Neural cell (in vitro differentiated cells): ENCODE data around the gene GDI1. TPM values are rescaled to one million over a fixed set of nuclear protein-coding genes. Genes with fewer than 3 reads are reported as not detected.

Experiments
- H2AFZ ChIP-seq: fragments of 200-600, 300-800 bp; sonication (generic), shearing (Covaris generic); 2 replicates; pipeline ENCODE4 v1.6.0; 2014; ENCODE audit warnings: low read depth, mild to moderate bottlenecking, antibody characterized with exemption, low read length, moderate library complexity
- H3F3A ChIP-seq: fragments of 200-600 bp; shearing (Covaris generic); 2 replicates; pipeline ENCODE4 v1.6.1; 2016; ENCODE audit warnings: mild to moderate bottlenecking, moderate library complexity, mixed read lengths, antibody characterized with exemption, low read length; ENCODE audit not compliant: insufficient read depth, poor library complexity, severe bottlenecking
- H3K27ac ChIP-seq: fragments of 200-600, 300-800 bp; sonication (generic), shearing (Covaris generic); 2 replicates; pipeline ENCODE4 v1.5.1; 2014; ENCODE audit warnings: mild to moderate bottlenecking, low read length, moderate library complexity
- H3K27me3 ChIP-seq: fragments of 300-800, 200-600 bp; sonication (generic), shearing (Covaris generic); 2 replicates; pipeline ENCODE4 v1.6.0; 2014; ENCODE audit warnings: mild to moderate bottlenecking, low read depth, low read length, moderate library complexity; ENCODE audit not compliant: insufficient read depth
- H3K36me3 ChIP-seq: fragments of 300-800, 200-600 bp; sonication (generic), shearing (Covaris generic); 2 replicates; pipeline ENCODE4 v1.5.1; 2014; ENCODE audit warnings: mild to moderate bottlenecking, antibody characterized with exemption, low read length, moderate library complexity; ENCODE audit not compliant: insufficient read depth
- H3K4me2 ChIP-seq: fragments of 300-800, 200-600 bp; sonication (generic), shearing (Covaris generic); 2 replicates; pipeline ENCODE4 v1.6.0; 2014; ENCODE audit warnings: mild to moderate bottlenecking, low read length
- H3K4me3 ChIP-seq: fragments of 300-800, 200-600 bp; sonication (generic), shearing (Covaris generic); 2 replicates; pipeline ENCODE4 v1.5.1; 2014; ENCODE audit warnings: mild to moderate bottlenecking, low read length, moderate library complexity
- H3K79me2 ChIP-seq: fragments of 200-600 bp; shearing (Covaris generic); replicated peaks from 2 replicates; pipeline ENCODE4 v1.6.0; 2014; ENCODE audit warnings: mild to moderate bottlenecking, low read length, moderate library complexity; ENCODE audit not compliant: insufficient read depth
- H3K9ac ChIP-seq: fragments of 300-800, 200-600 bp; sonication (generic), shearing (Covaris generic); 2 replicates; pipeline ENCODE4 v1.6.1; 2016; ENCODE audit warnings: mild to moderate bottlenecking, low read length, mixed read lengths
- H3K9me2 ChIP-seq: fragments of 200-600 bp; shearing (Covaris generic); 2 replicates; pipeline ENCODE4 v1.6.1; 2016; ENCODE audit warnings: mild to moderate bottlenecking, low read length, mixed read lengths; ENCODE audit not compliant: insufficient read depth
- H3K9me3 ChIP-seq: fragments of 200-600, 300-800 bp; sonication (generic), shearing (Covaris generic); 2 replicates; pipeline ENCODE4 v1.6.1; 2016; ENCODE audit warnings: mild to moderate bottlenecking, mixed run types, low read length, moderate library complexity, mixed read lengths
- H4K20me1 ChIP-seq: fragments of 200-600 bp; shearing (Covaris generic); 2 replicates; pipeline ENCODE4 v1.6.1; 2016; ENCODE audit warnings: mild to moderate bottlenecking, mixed run types; ENCODE audit not compliant: insufficient read depth
- EP300 ChIP-seq: fragments of 450-650 bp; conservative IDR thresholded peaks from 2 replicates; pipeline ENCODE4 v1.6.1; 2014; ENCODE audit warnings: antibody characterized with exemption, mild to moderate bottlenecking, moderate library complexity; ENCODE audit not compliant: poor library complexity, severe bottlenecking
- EZH2 ChIP-seq: fragments of 200-600, 300-800 bp; shearing (Covaris generic), sonication (generic); IDR thresholded peaks from 2 replicates; pipeline ENCODE4 v1.6.1; 2014; ENCODE audit warnings: antibody characterized with exemption, low read length, borderline replicate concordance, mild to moderate bottlenecking; ENCODE audit not compliant: insufficient read depth, poor library complexity, severe bottlenecking
- MXI1 ChIP-seq: fragments of 450-650 bp; conservative IDR thresholded peaks from 2 replicates; pipeline ENCODE4 v1.6.1; 2014; ENCODE audit warnings: antibody characterized with exemption, mild to moderate bottlenecking; ENCODE audit not compliant: poor library complexity, severe bottlenecking
- POLR2AphosphoS5 ChIP-seq: IDR thresholded peaks from 2 replicates; pipeline ENCODE4 v1.6.1; 2012
- RAD21 ChIP-seq: fragments of 450-650 bp; conservative IDR thresholded peaks from 2 replicates; pipeline ENCODE4 v1.6.1; 2014; ENCODE audit warnings: antibody characterized with exemption, mild to moderate bottlenecking, moderate library complexity
- SMC3 ChIP-seq: fragments of 450-650 bp; conservative IDR thresholded peaks from 2 replicates; pipeline ENCODE4 v1.6.1; 2014; ENCODE audit warnings: antibody characterized with exemption, mild to moderate bottlenecking, moderate library complexity; ENCODE audit not compliant: poor library complexity
- TAF1 ChIP-seq: IDR thresholded peaks from 2 replicates; pipeline ENCODE4 v1.6.1; 2012; ENCODE audit warnings: low read depth
- polyA plus RNA-seq: library from polyadenylated mRNA; depleted of rRNA; stranded (reverse); fragments of >200 nt; gene quantifications from 2 replicates; pipeline ENCODE4 v1.2.3, GENCODE V29; 2014
- TF ChIP-seq, protein P1 (sequence below): IDR thresholded peaks from 2 replicates; pipeline ENCODE4 v1.6.1; 2012; ENCODE audit warnings: borderline replicate concordance
- TF ChIP-seq, protein P2 (sequence below): fragments of 450-650 bp; IDR thresholded peaks from 2 replicates; pipeline ENCODE4 v1.5.1; 2014; ENCODE audit warnings: antibody characterized with exemption, mild to moderate bottlenecking, moderate library complexity; ENCODE audit not compliant: poor library complexity, severe bottlenecking

The GDI1 gene
- polyA plus RNA-seq, 1 donor from 2014 or later = 370 TPM

GRCh38 chrX:154464806-154465365, 27.9 kb downstream of the GDI1 start:
- H3K79me2 ChIP-seq = peaks cover 5% of the 10 kb centered on the region
- no peaks in the 10 kb centered on the region for H3F3A ChIP-seq
- H3K9me2 ChIP-seq = no peaks in the 10 kb centered on the region
- H2AFZ ChIP-seq = no peak overlapping the region
- no peak overlapping the region for H3K9ac ChIP-seq
- TF ChIP-seq, protein P1, sequence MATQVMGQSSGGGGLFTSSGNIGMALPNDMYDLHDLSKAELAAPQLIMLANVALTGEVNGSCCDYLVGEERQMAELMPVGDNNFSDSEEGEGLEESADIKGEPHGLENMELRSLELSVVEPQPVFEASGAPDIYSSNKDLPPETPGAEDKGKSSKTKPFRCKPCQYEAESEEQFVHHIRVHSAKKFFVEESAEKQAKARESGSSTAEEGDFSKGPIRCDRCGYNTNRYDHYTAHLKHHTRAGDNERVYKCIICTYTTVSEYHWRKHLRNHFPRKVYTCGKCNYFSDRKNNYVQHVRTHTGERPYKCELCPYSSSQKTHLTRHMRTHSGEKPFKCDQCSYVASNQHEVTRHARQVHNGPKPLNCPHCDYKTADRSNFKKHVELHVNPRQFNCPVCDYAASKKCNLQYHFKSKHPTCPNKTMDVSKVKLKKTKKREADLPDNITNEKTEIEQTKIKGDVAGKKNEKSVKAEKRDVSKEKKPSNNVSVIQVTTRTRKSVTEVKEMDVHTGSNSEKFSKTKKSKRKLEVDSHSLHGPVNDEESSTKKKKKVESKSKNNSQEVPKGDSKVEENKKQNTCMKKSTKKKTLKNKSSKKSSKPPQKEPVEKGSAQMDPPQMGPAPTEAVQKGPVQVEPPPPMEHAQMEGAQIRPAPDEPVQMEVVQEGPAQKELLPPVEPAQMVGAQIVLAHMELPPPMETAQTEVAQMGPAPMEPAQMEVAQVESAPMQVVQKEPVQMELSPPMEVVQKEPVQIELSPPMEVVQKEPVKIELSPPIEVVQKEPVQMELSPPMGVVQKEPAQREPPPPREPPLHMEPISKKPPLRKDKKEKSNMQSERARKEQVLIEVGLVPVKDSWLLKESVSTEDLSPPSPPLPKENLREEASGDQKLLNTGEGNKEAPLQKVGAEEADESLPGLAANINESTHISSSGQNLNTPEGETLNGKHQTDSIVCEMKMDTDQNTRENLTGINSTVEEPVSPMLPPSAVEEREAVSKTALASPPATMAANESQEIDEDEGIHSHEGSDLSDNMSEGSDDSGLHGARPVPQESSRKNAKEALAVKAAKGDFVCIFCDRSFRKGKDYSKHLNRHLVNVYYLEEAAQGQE = no peak
- TF ChIP-seq MXI1 (no peak), SMC3 (no peak), RAD21 (no peak), EP300 (no peak), TAF1 (no peak), POLR2AphosphoS5 (no peak), EZH2 (no peak)
- TF ChIP-seq, protein P2, sequence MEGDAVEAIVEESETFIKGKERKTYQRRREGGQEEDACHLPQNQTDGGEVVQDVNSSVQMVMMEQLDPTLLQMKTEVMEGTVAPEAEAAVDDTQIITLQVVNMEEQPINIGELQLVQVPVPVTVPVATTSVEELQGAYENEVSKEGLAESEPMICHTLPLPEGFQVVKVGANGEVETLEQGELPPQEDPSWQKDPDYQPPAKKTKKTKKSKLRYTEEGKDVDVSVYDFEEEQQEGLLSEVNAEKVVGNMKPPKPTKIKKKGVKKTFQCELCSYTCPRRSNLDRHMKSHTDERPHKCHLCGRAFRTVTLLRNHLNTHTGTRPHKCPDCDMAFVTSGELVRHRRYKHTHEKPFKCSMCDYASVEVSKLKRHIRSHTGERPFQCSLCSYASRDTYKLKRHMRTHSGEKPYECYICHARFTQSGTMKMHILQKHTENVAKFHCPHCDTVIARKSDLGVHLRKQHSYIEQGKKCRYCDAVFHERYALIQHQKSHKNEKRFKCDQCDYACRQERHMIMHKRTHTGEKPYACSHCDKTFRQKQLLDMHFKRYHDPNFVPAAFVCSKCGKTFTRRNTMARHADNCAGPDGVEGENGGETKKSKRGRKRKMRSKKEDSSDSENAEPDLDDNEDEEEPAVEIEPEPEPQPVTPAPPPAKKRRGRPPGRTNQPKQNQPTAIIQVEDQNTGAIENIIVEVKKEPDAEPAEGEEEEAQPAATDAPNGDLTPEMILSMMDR = no peak
- H4K20me1 ChIP-seq = no peaks in the 10 kb centered on the region
- no peaks in the 10 kb centered on the region for H3K9me3 ChIP-seq
- no peaks in the 10 kb centered on the region for H3K27me3 ChIP-seq
- H3K4me3 ChIP-seq = no peak overlapping the region
- H3K27ac ChIP-seq = no peak overlapping the region
- no peak overlapping the region for H3K4me2 ChIP-seq
- no peaks in the 10 kb centered on the region for H3K36me3 ChIP-seq

GRCh38 chrX:154465601-154466000, 28.6 kb downstream of the GDI1 start:
- Histone ChIP-seq H3K36me3 (no peaks in the 10 kb centered on the region), H3F3A (no peaks in the 10 kb centered on the region), H3K9ac (no peak overlapping the region), H3K27ac (no peak overlapping the region), H3K79me2 (peaks cover 3% of the 10 kb centered on the region), H4K20me1 (no peaks in the 10 kb centered on the region), H2AFZ (no peak overlapping the region), H3K9me2 (no peaks in the 10 kb centered on the region), H3K9me3 (no peaks in the 10 kb centered on the region), H3K27me3 (no peaks in the 10 kb centered on the region), H3K4me2 (no peak overlapping the region), H3K4me3 (no peak overlapping the region)
- TF ChIP-seq, protein P1 = no peak
- TF ChIP-seq, protein P2 = no peak
- TF ChIP-seq MXI1 = no peak
- TF ChIP-seq SMC3 = no peak
- TF ChIP-seq TAF1 = no peak
- TF ChIP-seq EZH2 = no peak
